ENCODE results near the gene FAM181A. TPM values are rescaled to one million over a fixed set of nuclear protein-coding genes. Genes with fewer than 3 reads are reported as not detected.

Gene FAM181A
- polyA plus RNA-seq, 3 donors, result not detected

GRCh38 chr14:93928184-93929047, 1.3 kb downstream of the FAM181A start:
- no peak for DNase-seq (ENCODE audit: low read depth in 3 of 3, low spot score in 2 of 3)

- no peak for DNase-seq (ENCODE audit: low read depth in 3 of 3, low spot score in 2 of 3)
These were observed 1.9 kb downstream of the FAM181A start for GRCh38 chr14:93929048-93929535.

- no peak for DNase-seq (ENCODE audit: low read depth in 3 of 3, low spot score in 2 of 3)
These were observed 2.5 kb downstream of the FAM181A start for GRCh38 chr14:93929657-93930056.

GRCh38 chr14:93930296-93930988, 3.3 kb downstream of the FAM181A start:
- DNase-seq (ENCODE audit: low read depth in 3 of 3, low spot score in 2 of 3), result no peak

GRCh38 chr14:93930989-93931307, 3.8 kb downstream of the FAM181A start:
- no peak for DNase-seq (ENCODE audit: low read depth in 3 of 3, low spot score in 2 of 3)

GRCh38 chr14:93932642-93933041, 5.5 kb downstream of the FAM181A start:
- DNase-seq (ENCODE audit: low read depth in 3 of 3, low spot score in 2 of 3), result no peak

GRCh38 chr14:93935213-93935612, 8.1 kb downstream of the FAM181A start:
- no peak for DNase-seq (ENCODE audit: low read depth in 3 of 3, low spot score in 2 of 3)

- no peak for DNase-seq (ENCODE audit: low read depth in 3 of 3, low spot score in 2 of 3)
These were observed 9.1 kb downstream of the FAM181A start for GRCh38 chr14:93936245-93936644.

- DNase-seq (ENCODE audit: low read depth in 3 of 3, low spot score in 2 of 3), result no peak
These were observed 9.8 kb downstream of the FAM181A start for GRCh38 chr14:93936926-93937325.

- DNase-seq (ENCODE audit: low read depth in 3 of 3, low spot score in 2 of 3), result no peak
These were observed 10.4 kb downstream of the FAM181A start for GRCh38 chr14:93937519-93937918.

GRCh38 chr14:93938751-93939303, 11.7 kb downstream of the FAM181A start:
- no peak for DNase-seq (ENCODE audit: low read depth in 3 of 3, low spot score in 2 of 3)

- peak; percentile 31 to 54 (median 39) for DNase-seq (ENCODE audit: low read depth in 3 of 3, low spot score in 2 of 3)
These were observed 12.4 kb downstream of the FAM181A start for GRCh38 chr14:93939304-93940229.

- no peak for DNase-seq (ENCODE audit: low read depth in 3 of 3, low spot score in 2 of 3)
These were observed 13.3 kb downstream of the FAM181A start for GRCh38 chr14:93940437-93940836.

GRCh38 chr14:93941293-93941910, 14.3 kb downstream of the FAM181A start:
- no peak for DNase-seq (ENCODE audit: low read depth in 3 of 3, low spot score in 2 of 3)

GRCh38 chr14:93943052-93943451, 15.9 kb downstream of the FAM181A start:
- DNase-seq (ENCODE audit: low read depth in 3 of 3, low spot score in 2 of 3), result no peak

GRCh38 chr14:93943930-93944329, 16.8 kb downstream of the FAM181A start:
- no peak for DNase-seq (ENCODE audit: low read depth in 3 of 3, low spot score in 2 of 3)

- DNase-seq (ENCODE audit: low read depth in 3 of 3, low spot score in 2 of 3), result no peak
These were observed 17.4 kb downstream of the FAM181A start for GRCh38 chr14:93944348-93945069.

- DNase-seq (ENCODE audit: low read depth in 3 of 3, low spot score in 2 of 3), result no peak
These were observed 17.9 kb downstream of the FAM181A start for GRCh38 chr14:93945070-93945399.

- no peak for DNase-seq (ENCODE audit: low read depth in 3 of 3, low spot score in 2 of 3)
These were observed 19.0 kb downstream of the FAM181A start for GRCh38 chr14:93946104-93946503.
